GM12892 (cell line): Measurements from ENCODE around the gene LRRC1.

Experiments used
- DNase-seq: peaks from one replicate; pipeline ENCODE4 v3.0.0; 2011; ENCODE audit not compliant: insufficient read length
- FAIRE-seq: peaks from 2 replicates; lab custom pipeline; 2011; peaks lifted over from hg19 to GRCh38; lab: Jason Lieb, UNC
- POLR2A ChIP-seq: IDR thresholded peaks from 2 replicates; pipeline ENCODE4 v1.6.1; 2011; ENCODE audit warnings: low read depth, low read length, control low read depth
- POLR2AphosphoS5 ChIP-seq: IDR thresholded peaks from 2 replicates; pipeline ENCODE4 v1.6.1; 2011; ENCODE audit warnings: low read depth, low read length, control low read depth
- TAF1 ChIP-seq: IDR thresholded peaks from 2 replicates; pipeline ENCODE4 v1.6.1; 2011; ENCODE audit warnings: low read depth, mild to moderate bottlenecking, control low read depth, low read length, borderline replicate concordance

The LRRC1 gene

DNA sequence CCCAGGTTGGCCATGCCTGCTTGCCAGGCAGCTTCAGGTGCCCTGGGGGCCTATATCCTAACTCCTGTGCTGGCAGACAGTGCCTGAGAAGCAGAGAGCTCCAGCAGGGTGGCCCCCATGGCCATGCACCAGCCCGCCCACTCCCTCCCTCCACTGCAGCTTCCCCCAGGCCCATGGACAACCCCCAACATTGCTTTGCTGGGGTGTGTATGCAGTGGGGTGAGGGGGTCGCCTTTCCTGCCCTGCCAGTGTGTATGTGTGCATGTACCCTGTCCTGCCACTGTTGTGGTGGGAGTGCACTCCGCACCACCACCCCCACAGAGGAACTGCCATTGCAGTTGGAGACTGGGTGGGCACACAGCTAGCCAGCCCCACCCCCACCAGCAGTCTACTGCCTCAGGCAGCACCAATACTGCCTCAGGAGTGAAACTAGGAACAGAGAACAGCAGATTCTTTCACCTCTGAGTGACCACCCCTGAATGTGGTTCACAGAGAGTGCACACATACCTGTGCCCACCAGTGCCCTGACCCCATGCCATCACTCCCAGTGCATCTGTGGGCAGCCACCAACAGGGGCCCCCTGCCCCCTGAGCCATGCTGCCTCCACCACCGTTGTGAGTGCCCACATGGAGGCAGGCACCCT is 151.1 kb downstream of the LRRC1 start:
- FAIRE-seq (no peak), DNase-seq (no peak)
- TF ChIP-seq POLR2A (no peak), POLR2AphosphoS5 (no peak), TAF1 (no peak)

GRCh38 chr6:53947780-53948179 is 153.0 kb downstream of the LRRC1 start:
- no peak for TF ChIP-seq TAF1
- TF ChIP-seq POLR2A, result no peak
- no peak for TF ChIP-seq POLR2AphosphoS5
- FAIRE-seq (no peak), DNase-seq (no peak)

GRCh38 chr6:53951383-53951782 is 156.6 kb downstream of the LRRC1 start:
- FAIRE-seq, result peak; percentile 46
- TF ChIP-seq POLR2AphosphoS5 (no peak), TAF1 (no peak), POLR2A (no peak)
- DNase-seq, result no peak

- DNase-seq, result no peak
- TF ChIP-seq POLR2AphosphoS5 (no peak), TAF1 (no peak), POLR2A (no peak)
- FAIRE-seq, result no peak
Observed at GRCh38 chr6:53956068-53956711, 161.4 kb downstream of the LRRC1 start.

- FAIRE-seq, result no peak
- TF ChIP-seq POLR2A (no peak), TAF1 (no peak), POLR2AphosphoS5 (no peak)
- DNase-seq, result no peak
Observed at GRCh38 chr6:53956804-53957203, 162.0 kb downstream of the LRRC1 start.

DNA sequence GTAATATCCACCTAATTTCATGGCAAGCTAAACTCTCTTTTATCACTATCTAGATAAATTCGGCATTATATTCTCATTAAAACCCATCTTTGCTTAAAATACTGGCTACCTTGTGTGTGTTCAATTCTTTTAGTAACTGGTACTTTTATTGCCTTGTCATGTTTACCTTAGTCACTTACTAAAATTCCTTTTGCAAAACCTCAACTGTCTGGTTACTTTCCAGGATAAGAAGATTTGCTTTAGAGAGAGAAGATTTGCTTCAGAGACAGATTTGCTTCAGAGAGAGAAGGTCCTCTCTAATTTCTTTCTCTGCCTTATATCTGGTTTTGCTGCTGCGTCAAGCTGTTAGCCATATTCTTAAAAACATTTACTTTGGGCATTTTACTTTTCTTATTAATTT is 164.9 kb downstream of the LRRC1 start:
- no peak for FAIRE-seq
- TF ChIP-seq POLR2A, result no peak
- TF ChIP-seq TAF1, result no peak
- TF ChIP-seq POLR2AphosphoS5, result no peak
- no peak for DNase-seq

DNA sequence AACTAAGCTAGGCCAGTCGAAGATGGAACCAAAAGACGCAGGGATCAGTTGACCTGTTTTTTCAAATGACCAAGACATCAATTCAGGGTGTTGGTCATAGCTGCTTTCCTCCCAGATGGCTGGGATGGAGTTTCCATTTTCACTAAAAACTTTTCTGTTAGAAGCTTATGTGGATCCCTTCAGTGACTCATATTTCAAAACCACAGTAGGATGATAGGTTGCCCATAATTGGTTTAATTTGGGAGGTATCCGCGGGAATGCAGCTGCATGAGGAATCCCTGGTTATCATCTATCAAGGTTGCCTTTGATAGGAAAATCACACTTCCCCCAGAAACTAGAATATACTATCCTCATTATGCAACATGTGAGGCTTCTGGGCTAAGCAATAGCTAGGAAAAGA is 165.5 kb downstream of the LRRC1 start:
- no peak for DNase-seq
- no peak for FAIRE-seq

DNA sequence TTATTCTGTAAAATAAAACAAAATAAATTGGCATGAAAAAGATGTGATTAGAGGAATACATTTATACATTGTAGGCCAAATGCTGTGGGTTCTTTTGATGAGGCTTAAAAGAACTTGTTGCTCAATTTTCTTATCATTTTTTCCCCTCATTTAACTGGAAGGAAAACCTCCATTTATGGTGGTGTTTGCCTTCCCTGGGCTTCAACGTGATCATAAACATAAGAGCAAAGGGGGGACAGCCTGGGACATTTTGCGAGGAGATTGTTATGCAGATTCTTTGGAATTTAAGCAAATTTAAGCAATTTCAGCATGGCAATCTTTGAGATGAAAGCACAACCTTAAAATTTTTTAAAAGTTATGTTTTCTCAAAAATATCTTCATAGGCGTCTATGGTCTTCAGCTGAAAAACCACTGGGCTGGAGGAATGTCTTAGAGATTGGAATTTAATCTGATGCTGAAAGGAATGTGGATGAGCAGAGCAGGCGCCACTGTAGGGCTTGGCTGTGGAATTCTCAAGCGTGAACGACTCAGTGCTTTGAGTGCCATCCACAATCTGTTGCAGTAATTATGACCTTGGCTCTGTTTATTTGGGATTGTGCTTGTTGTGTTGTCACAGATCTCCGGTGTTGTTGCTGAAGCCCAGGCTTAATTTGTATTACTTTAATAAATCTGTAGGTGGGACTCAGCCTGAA is 167.0 kb downstream of the LRRC1 start:
- TF ChIP-seq POLR2AphosphoS5 (no peak), TAF1 (no peak), POLR2A (no peak)
- DNase-seq (no peak), FAIRE-seq (no peak)

More for the DNA sequence above, 165.5 kb downstream of the LRRC1 start:
- no peak for TF ChIP-seq POLR2AphosphoS5
- no peak for TF ChIP-seq TAF1
- TF ChIP-seq POLR2A, result no peak

DNA sequence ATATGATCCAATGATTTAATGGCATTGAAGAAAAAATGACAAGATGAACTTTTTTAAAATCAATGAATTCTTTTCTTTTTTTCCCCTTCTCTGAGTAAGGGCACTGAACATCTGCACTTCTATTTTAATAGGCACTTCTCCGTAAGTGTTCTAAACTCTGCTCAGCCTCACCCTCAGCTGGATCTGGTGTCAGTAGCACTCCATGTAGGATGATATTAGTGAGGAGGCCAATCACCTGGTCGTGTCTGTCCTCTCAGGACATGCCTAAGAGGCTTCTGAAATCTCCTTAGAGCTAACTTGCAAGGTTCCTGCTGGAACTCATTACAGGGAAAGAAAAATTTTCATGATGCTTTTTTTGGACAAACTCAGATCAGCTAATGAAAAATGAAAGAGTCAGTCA is 167.8 kb downstream of the LRRC1 start:
- TF ChIP-seq TAF1 (no peak), POLR2AphosphoS5 (no peak), POLR2A (no peak)
- no peak for FAIRE-seq
- no peak for DNase-seq

DNA sequence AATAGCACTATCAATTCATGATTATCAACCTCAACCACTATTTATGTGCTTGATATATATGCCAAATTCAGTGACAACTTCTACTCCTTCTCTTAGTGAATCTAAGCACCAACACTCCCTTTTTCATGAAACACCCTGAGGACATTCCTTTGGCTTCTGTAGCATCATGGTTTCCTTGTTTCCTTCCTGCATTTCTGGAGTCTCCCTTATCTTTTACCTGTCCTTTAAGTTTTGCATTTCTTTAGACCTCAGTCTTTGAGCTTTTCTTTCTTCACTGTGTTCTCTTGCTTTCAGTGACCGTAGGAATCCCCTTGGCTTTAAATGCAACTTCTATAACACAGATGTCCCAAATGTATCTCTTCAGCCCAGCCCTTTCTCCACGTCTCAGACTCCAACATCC is 172.6 kb downstream of the LRRC1 start:
- no peak for FAIRE-seq
- TF ChIP-seq TAF1 (no peak), POLR2A (no peak), POLR2AphosphoS5 (no peak)
- no peak for DNase-seq
